ENCODE data around the gene LPP. TPM values are rescaled to one million over a fixed set of nuclear protein-coding genes. Genes with fewer than 3 reads are reported as not detected.

The LPP gene
- total and polyA plus RNA-seq, 8 donors = 4.9 to 84.4 (median 45.9) TPM

- 92 to 95% methylated on average over 2 of the region's 2 CpGs for WGBS, 2 donors
- Histone ChIP-seq H3K4me3 (no peak overlapping the region), H3K4me1 (peaks cover 22 to 33% (median 23%) of the 10 kb centered on the region in 3 donors), H3K9me3 (no peaks in the 10 kb centered on the region), H3K27ac (no peak overlapping the region), H3K36me3 (no peaks in the 10 kb centered on the region), H3K27me3 (no peaks in the 10 kb centered on the region)
- FAIRE-seq (no peak), ATAC-seq (no peak), DNase-seq (no peak)
- intact Hi-C loops (cut with DNase I) = no loop called here
- no peak for TF ChIP-seq CTCF (IDR thresholded peaks at IDR 0.05)
Measured at GRCh38 chr3:188255190-188255589, 101.2 kb downstream of the LPP start.

GRCh38 chr3:188256758-188257157 is 102.8 kb downstream of the LPP start:
- peak overlapping the region in 2 of 4 donors; percentile 62 to 63 for H3K27ac ChIP-seq
- FAIRE-seq (no peak), ATAC-seq (peak in 3 of 4 donors; percentile 24 to 43 (median 31)), DNase-seq (no peak)
- H3K4me1 ChIP-seq = peaks cover 22 to 33% (median 23%) of the 10 kb centered on the region in 3 donors
- no peak overlapping the region for H3K4me3 ChIP-seq
- intact Hi-C loops (cut with DNase I) = no loop called here
- H3K36me3 ChIP-seq = no peaks in the 10 kb centered on the region
- 44% methylated on average over 3 of the region's 3 CpGs for WGBS, 2 donors
- H3K27me3 ChIP-seq = no peaks in the 10 kb centered on the region
- no peak for TF ChIP-seq CTCF (IDR thresholded peaks at IDR 0.05)
- H3K9me3 ChIP-seq = no peaks in the 10 kb centered on the region

- peak; percentile 73 to 86 (median 76) for ATAC-seq
- intact Hi-C loops (cut with DNase I) = no loop called here
Measured at GRCh38 chr3:188257384-188258026, 103.5 kb downstream of the LPP start.

GRCh38 chr3:188259191-188259590 is 105.2 kb downstream of the LPP start:
- Histone ChIP-seq H3K9me3 (no peaks in the 10 kb centered on the region), H3K36me3 (no peaks in the 10 kb centered on the region), H3K27me3 (no peaks in the 10 kb centered on the region), H3K4me1 (peaks cover 23 to 33% (median 28%) of the 10 kb centered on the region in 3 donors), H3K27ac (no peak overlapping the region), H3K4me3 (no peak overlapping the region)
- FAIRE-seq = no peak
- no peak for DNase-seq
- no peak for TF ChIP-seq CTCF (IDR thresholded peaks at IDR 0.05)
- 55 to 65% methylated on average over 2 of the region's 2 CpGs for WGBS, 2 donors
- ATAC-seq = no peak
- intact Hi-C loops (cut with DNase I) = no loop called here

More at GRCh38 chr3:188257384-188258026, 103.5 kb downstream of the LPP start:
- WGBS, 2 donors = 19 to 22% methylated on average over 3 of the region's 3 CpGs
- FAIRE-seq (peak; percentile 5), DNase-seq (no peak)
- Histone ChIP-seq H3K27ac (peak overlapping the region in 2 of 4 donors; percentile 62 to 63), H3K36me3 (no peaks in the 10 kb centered on the region), H3K4me1 (peaks cover 23 to 33% (median 27%) of the 10 kb centered on the region in 3 donors), H3K27me3 (no peaks in the 10 kb centered on the region), H3K9me3 (no peaks in the 10 kb centered on the region), H3K4me3 (no peak overlapping the region)
- no peak for TF ChIP-seq CTCF (IDR thresholded peaks at IDR 0.05)

GRCh38 chr3:188259596-188259995 is 105.6 kb downstream of the LPP start:
- H3K4me3 ChIP-seq = no peak overlapping the region
- H3K9me3 ChIP-seq = no peaks in the 10 kb centered on the region
- 90 to 93% methylated on average over 2 of the region's 2 CpGs for WGBS, 2 donors
- FAIRE-seq (no peak), ATAC-seq (no peak), DNase-seq (no peak)
- no peak overlapping the region for H3K27ac ChIP-seq
- H3K27me3 ChIP-seq = no peaks in the 10 kb centered on the region
- intact Hi-C loops (cut with DNase I) = no loop called here
- no peaks in the 10 kb centered on the region for H3K36me3 ChIP-seq
- peaks cover 23 to 33% (median 28%) of the 10 kb centered on the region in 3 donors for H3K4me1 ChIP-seq
- TF ChIP-seq CTCF (IDR thresholded peaks at IDR 0.05) = no peak
